Smooth muscle cell (in vitro differentiated cells): ENCODE results near the gene DMKN. TPM values are rescaled to one million over a fixed set of nuclear protein-coding genes. Genes with fewer than 3 reads are reported as not detected.
A peak's percentile ranks its signal among the peaks of the same experiment; 100 is the strongest.

Experiments used
- DNase-seq: peaks from one replicate; lab custom pipeline; 2025; ENCODE audit not compliant: unreplicated experiment; lab: John Stamatoyannopoulos, UW
- H2AFZ ChIP-seq: fragments of 200-600 bp; sonication (generic); 2 replicates; pipeline ENCODE4 v1.6.0; 2016; ENCODE audit warnings: antibody characterized with exemption, low read depth, mild to moderate bottlenecking
- H3F3A ChIP-seq: fragments of 200-600 bp; sonication (generic); 2 replicates; pipeline ENCODE4 v1.6.0; 2017; ENCODE audit warnings: antibody characterized with exemption, low read depth
- H3K27ac ChIP-seq: fragments of 200-600 bp; sonication (generic); 2 replicates; pipeline ENCODE4 v1.5.1; 2016; ENCODE audit warnings: low read depth, mild to moderate bottlenecking
- H3K27me3 ChIP-seq: fragments of 200-600 bp; sonication (generic); 2 replicates; pipeline ENCODE4 v1.6.1; 2016; ENCODE audit warnings: low read depth, mild to moderate bottlenecking
- H3K36me3 ChIP-seq: fragments of 200-600 bp; sonication (generic); 2 replicates; pipeline ENCODE4 v1.5.1; 2016; ENCODE audit warnings: low read depth
- H3K4me1 ChIP-seq: fragments of 200-600 bp; sonication (generic); 2 replicates; pipeline ENCODE4 v1.5.1; 2016; ENCODE audit warnings: low read depth
- H3K4me2 ChIP-seq: fragments of 200-600 bp; sonication (generic); 2 replicates; pipeline ENCODE4 v1.6.0; 2016; ENCODE audit warnings: mild to moderate bottlenecking
- H3K4me3 ChIP-seq: fragments of 200-600 bp; sonication (generic); 2 replicates; pipeline ENCODE4 v1.5.1; 2016; ENCODE audit warnings: mild to moderate bottlenecking
- H3K79me2 ChIP-seq: fragments of 200-600 bp; sonication (generic); 2 replicates; pipeline ENCODE4 v1.6.0; 2016; ENCODE audit warnings: low read depth, mild to moderate bottlenecking
- H3K9ac ChIP-seq: fragments of 200-600 bp; sonication (generic); 2 replicates; pipeline ENCODE4 v1.6.0; 2016; ENCODE audit warnings: low read depth
- H3K9me3 ChIP-seq: fragments of 200-600 bp; sonication (generic); replicated peaks from 2 replicates; pipeline ENCODE4 v1.5.1; 2016; ENCODE audit warnings: low read depth
- H4K20me1 ChIP-seq: fragments of 200-600 bp; sonication (generic); 2 replicates; pipeline ENCODE4 v1.6.0; 2016; ENCODE audit warnings: low read depth
- WGBS: methylation state at CpG from one replicate; pipeline ENCODE4 v1.1.7; 2016; ENCODE audit warnings: low lambda C conversion rate; 5-methylcytosine and 5-hydroxymethylcytosine counted together
- polyA plus RNA-seq: library from polyadenylated mRNA; unstranded; fragments of >200 nt; fragmentation: Nextera tagmentation; extraction: Ambion mirVana; gene quantifications from 2 replicates; pipeline ENCODE4 v1.2.1, GENCODE V29; 2016
- total RNA-seq: library from RNA; depleted of rRNA; stranded (reverse); fragments of >200 nt; gene quantifications from 2 replicates; pipeline ENCODE4 v1.2.3, GENCODE V29; 2014
- TF ChIP-seq, protein P1 (sequence below): fragments of 200-600 bp; sonication (generic); IDR thresholded peaks from 2 replicates; pipeline ENCODE4 v1.5.1; 2017; ENCODE audit warnings: borderline replicate concordance, mild to moderate bottlenecking, antibody characterized with exemption; ENCODE audit not compliant: insufficient read depth, poor library complexity, severe bottlenecking

Gene DMKN
- total and polyA plus RNA-seq, 2 experiments from 2014 or later = 31.2 to 132 TPM

DNA sequence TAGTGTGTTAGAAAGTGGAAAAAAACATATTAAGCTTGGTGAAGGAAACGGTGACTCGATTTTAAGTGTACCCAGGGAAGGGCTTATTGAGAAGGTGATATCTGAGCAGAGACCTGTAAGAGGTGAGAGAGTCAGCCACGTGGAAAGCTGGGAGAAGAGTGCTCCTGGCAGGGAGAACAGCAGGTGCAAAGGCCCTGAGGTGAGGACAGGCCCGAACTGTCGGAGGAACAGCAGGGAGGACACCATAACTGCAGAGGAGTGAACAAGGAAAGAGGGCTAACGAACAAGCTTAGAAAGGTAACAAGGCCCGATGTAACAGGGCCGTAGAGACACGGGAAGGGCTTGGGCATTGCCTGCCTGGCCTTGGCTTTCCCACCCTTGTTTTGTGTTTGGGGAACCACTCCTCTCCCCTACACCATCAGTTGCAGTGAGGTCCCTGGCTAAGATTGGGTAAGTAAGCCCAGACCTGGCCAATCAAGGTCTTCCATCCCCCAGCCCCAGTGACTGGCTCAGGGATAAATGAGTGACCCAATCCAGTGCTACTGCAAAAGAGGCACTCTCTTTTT is 42.7 kb upstream of the DMKN start:
- no peak for DNase-seq
- Histone ChIP-seq H3K4me2 (no peak overlapping the region), H3K4me1 (peaks cover 3% of the 10 kb centered on the region), H4K20me1 (no peaks in the 10 kb centered on the region), H2AFZ (no peak overlapping the region), H3K9ac (no peak overlapping the region), H3F3A (no peaks in the 10 kb centered on the region), H3K36me3 (no peaks in the 10 kb centered on the region), H3K27ac (no peak overlapping the region), H3K27me3 (peaks cover 44% of the 10 kb centered on the region), H3K9me3 (no peaks in the 10 kb centered on the region), H3K79me2 (no peaks in the 10 kb centered on the region), H3K4me3 (no peak overlapping the region)
- 87% methylated on average over 9 of the region's 9 CpGs for WGBS
- TF ChIP-seq, protein P1, sequence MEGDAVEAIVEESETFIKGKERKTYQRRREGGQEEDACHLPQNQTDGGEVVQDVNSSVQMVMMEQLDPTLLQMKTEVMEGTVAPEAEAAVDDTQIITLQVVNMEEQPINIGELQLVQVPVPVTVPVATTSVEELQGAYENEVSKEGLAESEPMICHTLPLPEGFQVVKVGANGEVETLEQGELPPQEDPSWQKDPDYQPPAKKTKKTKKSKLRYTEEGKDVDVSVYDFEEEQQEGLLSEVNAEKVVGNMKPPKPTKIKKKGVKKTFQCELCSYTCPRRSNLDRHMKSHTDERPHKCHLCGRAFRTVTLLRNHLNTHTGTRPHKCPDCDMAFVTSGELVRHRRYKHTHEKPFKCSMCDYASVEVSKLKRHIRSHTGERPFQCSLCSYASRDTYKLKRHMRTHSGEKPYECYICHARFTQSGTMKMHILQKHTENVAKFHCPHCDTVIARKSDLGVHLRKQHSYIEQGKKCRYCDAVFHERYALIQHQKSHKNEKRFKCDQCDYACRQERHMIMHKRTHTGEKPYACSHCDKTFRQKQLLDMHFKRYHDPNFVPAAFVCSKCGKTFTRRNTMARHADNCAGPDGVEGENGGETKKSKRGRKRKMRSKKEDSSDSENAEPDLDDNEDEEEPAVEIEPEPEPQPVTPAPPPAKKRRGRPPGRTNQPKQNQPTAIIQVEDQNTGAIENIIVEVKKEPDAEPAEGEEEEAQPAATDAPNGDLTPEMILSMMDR = no peak

DNA sequence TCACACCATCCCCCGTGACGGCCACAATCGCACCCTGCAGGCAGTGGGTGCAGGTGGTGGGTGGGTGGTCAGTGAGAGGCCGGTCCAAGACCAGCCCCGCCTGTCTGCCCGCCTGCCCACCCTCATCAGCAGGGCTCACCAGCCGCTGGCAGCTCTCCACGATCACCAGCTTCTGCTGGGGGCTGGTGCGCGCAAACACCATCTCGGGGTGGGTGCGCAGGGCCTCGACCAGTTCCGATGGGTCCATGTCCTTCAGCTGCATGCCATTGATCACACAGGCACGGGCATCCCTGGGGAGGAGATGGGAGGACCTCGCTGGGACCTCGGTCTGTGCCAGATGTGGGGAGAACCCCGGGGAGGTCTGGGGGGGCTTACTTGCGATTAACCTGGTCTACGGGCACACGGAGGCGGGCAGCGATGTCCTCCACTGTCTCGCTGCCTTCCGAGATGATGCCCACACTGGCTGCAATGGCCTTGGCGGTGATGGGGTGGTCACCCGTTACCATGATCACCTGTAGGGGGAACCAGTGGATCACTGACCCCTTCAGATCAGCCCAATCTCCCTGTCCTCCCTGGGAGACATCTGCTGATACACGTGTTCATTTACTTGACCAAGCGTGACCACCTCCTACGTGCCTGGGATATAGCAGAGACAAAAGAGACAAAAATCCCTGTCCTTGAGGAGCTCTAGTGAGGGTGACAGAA is 42.0 kb upstream of the DMKN start:
- WGBS = 71% methylated on average over 30 of the region's 30 CpGs
- TF ChIP-seq, protein P1 = peak; percentile 28
- Histone ChIP-seq H3K4me3 (no peak overlapping the region), H3K9ac (no peak overlapping the region), H3K4me2 (no peak overlapping the region), H3K27ac (no peak overlapping the region), H3K4me1 (peaks cover 3% of the 10 kb centered on the region), H3F3A (no peaks in the 10 kb centered on the region), H3K27me3 (peaks cover 37% of the 10 kb centered on the region), H2AFZ (no peak overlapping the region), H4K20me1 (no peaks in the 10 kb centered on the region), H3K36me3 (no peaks in the 10 kb centered on the region), H3K9me3 (no peaks in the 10 kb centered on the region), H3K79me2 (no peaks in the 10 kb centered on the region)
- DNase-seq = no peak

DNA sequence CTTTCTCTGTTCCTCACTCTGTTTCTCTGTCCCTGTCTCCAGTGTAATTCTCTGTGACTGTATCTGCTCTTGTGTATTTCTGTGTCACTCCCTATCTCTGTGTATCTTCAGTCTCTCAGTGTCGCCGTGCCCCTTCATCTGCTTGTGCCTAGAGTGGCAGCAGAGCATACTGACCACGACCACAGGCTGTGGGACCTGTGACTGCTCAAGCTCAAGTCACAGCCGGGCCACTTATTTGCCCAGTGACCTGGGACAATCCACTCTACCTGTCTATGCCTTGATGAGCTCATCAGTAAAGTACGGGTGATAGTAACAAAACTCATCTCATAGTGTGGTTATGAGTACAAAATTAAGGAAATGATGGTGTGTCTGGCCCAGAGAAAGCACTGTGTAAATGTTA is 40.6 kb upstream of the DMKN start:
- Histone ChIP-seq H3K36me3 (no peaks in the 10 kb centered on the region), H3K27me3 (peaks cover 24% of the 10 kb centered on the region), H3K79me2 (no peaks in the 10 kb centered on the region), H3K27ac (no peak overlapping the region), H3K4me3 (no peak overlapping the region), H3K9me3 (no peaks in the 10 kb centered on the region), H3K4me2 (no peak overlapping the region), H3K4me1 (peaks cover 3% of the 10 kb centered on the region), H2AFZ (no peak overlapping the region), H4K20me1 (no peaks in the 10 kb centered on the region), H3F3A (no peaks in the 10 kb centered on the region), H3K9ac (no peak overlapping the region)
- 83% methylated on average over 5 of the region's 5 CpGs for WGBS
- TF ChIP-seq, protein P1 = no peak
- DNase-seq = no peak
